HL-60/S4 treated with retinoic acid at 250 ng/mL for 4 days and 3 days (cell line): ENCODE data around the gene GPC4.

Source experiments
- in situ Hi-C: fragments of 300-500 bp; cut with MboI; formaldehyde crosslinking; loops from 2 replicates; pipeline ENCODE4 v1.7.0; 2022; ENCODE audit warnings: low sequenced_read_pairs

GPC4 gene

DNA sequence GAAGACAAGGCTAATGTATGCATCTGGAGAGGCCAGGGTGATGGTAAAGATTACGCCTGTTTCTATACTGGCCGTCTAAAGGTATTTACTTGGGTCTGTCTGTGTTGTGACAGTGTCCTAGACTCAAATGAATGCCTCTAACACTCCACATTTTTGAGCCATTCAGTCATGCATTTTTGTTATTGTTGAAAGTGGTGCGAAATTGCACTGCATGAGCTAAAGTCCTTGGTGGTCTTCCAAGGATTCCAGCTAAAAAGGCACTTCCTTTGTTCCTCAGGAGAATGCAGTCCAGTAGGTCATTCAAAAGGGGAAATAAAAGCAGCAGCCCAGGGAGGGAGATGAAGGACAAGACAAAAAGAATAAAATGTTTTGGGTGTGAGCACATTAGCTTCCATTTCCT is 3.0 kb downstream of the GPC4 start:
- in situ Hi-C loops = no loop called here

DNA sequence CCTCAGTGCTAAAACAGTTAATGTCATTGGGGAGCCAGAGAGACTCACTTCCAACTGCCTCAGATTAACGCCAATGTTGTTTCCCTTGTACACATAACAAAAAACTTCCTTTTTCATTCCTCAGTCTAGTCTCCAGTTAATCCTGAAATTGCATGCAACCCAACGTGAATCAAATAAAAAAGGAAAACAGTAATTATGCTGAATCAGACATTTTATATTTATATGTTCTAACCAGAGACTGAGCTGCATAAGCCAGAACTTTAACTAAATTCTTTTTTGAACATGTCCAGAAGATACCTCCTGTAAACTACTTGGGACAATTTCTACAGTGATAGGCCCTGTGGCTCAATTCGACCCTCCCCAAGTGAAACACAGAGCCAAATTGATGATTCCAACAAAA is 4.7 kb downstream of the GPC4 start:
- in situ Hi-C loops = no loop called here

DNA sequence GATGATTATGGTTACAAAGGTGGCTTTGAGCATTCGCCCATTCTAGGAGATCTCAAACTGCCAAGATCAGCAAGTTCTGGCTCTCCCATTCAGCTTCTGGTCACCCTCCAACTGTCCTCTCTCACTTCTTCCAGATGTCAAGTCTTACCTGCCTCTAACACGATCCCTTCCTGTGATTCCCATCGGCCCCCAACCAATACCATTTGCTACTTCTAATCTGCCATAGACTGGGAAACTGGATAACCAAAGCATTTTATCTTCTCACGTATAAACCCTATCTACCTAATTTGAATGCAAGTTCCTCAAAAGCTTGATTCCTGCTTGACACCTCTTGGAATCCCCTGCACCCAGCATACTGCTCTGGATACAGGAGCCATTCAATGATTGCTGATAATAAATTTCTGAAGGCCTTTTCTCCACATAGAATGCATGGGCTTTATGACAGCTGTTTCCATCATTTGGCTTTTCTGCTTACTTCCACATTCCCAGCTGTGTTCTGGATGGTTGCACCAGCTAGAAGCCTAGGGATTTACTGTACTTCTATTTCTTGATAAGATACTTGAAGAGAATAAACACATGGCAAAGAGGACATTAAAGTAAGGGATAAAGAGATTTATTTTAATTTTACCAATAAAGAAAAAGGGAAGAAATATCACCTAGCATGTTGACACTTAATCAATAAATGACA is 9.6 kb downstream of the GPC4 start:
- in situ Hi-C loops = no loop called here

DNA sequence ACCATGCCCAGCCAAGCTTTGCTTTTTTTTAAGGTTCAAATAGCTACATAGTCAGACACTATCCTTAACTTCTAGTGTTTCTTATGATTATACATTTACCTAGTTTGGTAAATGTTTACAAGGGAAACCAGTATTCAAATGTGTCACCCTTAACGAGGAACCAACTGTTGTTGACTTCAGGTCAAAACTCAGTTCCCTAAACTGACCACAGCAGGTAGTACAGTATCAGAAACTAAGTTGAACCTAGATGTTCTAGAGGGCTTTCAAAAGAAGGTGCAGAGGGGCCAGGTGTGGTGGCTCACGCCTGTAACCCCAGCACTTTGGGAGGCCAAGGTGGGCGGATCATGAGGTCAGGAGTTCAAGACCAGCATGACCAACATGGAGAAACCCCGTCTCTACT is 11.3 kb downstream of the GPC4 start:
- in situ Hi-C loops = no loop called here

DNA sequence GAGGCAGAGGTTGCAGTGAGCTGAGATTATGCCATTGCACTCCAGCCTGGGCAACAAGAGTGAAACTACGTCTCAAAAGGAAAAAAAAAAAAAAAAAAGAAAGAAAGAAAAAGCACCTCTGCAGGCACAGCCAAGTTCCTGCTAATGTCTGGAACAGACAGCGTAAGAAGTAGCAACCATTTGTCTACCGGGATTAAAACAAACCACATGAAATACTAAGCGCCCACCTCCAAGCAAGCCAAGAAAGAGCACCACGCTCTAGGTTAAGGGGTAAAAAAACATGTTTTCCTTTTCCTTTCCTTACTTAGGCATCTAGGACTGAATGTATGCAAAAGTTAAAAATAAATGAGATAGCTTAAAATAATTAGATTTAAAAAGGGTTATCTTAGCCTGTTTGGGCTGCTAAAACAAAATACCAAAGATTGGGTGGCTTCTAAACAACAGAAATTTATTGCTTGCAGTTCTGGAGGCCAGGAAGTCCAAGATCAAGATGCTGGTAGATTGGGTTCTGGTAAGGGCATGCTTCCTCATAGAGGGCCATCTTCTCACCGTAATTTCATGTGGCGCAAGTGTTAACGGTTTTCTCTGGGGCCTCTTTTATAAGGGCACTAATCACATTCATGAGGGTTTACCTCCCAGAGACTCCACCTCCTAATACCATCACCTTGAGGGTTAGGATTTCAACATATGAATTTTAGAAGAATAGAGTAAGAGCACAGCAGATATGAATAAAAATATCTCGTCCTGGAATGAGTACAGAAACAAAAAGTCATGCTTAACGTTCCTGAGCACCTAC is 12.3 kb downstream of the GPC4 start:
- in situ Hi-C loops = no loop called here

DNA sequence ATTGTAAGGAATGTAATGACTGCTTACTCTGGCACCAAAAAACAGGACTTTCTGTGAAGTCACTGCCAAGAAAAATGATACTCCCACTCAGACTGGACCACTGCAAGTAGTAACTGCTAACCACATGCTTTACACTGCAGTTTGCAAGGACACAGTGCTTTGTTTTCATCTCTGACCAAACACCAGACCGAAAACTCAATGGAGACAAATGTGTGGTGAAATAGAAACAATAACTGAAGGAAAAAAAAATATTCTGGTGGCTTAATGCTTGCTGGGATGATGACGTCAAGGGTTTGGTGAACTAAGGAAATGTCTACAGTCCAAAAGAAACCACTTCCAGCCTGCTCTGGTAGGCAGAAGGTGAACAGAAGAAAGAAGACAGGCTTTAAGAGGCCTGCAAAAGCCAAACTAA is 13.2 kb downstream of the GPC4 start:
- in situ Hi-C loops = no loop called here

DNA sequence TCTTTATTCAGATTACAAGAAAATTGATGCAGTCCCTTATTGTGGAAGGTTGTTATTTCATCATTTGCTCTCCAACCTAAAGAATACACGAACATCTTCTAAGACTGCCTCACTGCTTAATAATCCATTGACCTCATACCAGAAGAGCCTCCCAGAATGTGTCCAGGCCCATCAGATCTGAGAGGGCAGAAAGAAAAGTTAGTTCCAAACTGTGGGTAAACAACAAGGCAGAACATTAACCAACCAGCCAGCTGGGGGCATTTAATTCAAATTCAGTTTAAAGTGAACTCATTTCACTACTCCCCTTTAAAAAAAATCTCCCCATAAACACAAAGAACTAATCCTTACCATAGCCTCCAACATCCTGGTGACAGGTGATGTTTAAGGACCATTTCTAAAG is 13.8 kb downstream of the GPC4 start:
- in situ Hi-C loops = no loop called here

DNA sequence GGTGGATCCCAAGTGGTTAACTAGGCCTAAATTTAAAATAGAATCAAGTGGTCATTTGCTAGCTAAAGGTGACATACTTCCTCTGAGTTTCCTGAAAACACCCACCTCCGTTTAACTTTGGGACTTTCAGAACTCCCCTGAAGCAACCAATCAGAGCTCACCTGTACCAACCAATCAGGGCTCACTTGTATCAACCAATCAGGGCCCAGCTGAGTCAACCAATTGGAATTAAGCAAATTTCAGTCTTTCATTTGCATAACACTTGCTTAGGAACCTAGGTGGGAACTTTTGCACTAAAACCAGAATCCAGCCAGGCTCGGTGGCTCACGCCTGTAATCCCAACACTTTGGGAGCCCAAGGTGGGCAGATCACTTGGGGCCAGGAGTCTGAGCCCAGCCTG is 15.9 kb downstream of the GPC4 start:
- in situ Hi-C loops = no loop called here

DNA sequence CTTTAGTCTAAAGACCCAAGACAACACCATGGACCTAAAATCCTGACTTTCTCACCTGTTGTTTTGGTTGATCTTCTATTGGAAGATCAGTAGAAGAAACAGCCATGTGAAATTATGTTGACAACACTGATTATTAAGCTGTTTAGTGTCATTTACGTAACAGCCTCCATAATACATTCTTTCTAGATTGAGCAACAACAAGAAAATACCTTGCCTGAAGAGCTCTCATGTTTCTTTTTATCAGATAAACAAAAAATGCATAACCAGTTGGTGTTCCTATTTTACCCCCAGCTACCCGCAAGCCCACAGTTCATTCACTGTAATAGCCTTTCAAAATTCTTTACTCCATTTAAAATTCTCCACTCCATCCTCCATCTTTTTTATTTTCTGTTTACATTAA is 20.5 kb downstream of the GPC4 start:
- in situ Hi-C loops = no loop called here

DNA sequence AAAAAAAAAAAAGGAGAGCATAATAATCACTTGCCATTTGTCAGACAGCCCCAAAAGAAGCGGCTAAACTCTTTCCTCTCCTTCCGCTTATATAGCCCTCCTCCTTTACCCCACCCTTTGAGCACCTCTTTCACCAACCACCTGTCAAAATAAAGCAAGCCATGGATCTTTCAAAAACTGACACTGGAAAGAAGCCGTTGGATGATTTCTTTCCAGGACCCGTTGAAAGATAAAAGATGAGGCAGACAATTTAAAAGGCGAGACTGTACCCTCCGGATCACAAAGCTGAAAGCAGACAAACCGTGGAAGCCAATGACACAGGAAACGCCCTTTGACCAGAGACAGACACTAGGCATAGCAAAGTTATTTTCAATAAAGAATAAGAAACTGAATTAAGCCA is 22.6 kb downstream of the GPC4 start:
- in situ Hi-C loops = no loop called here

DNA sequence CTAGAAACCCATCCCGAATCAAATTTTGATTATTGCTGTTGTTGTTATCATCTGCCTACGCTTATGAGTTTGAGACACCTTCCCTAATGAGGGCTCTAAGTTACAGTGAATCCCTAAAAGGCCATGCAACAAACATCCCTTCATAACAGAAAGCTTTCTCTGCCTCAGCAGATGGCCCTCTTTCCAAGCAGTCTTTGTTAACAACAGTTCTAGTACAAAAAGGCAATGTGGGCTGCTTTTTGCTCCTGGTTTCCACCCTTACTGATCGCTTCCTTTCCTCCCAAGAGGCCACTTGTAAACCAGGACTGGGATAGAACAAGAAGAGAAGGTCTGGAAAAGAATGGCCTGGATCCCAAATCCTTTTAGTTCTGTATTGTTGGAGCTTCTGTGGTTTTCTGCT is 24.2 kb downstream of the GPC4 start:
- in situ Hi-C loops = no loop called here

DNA sequence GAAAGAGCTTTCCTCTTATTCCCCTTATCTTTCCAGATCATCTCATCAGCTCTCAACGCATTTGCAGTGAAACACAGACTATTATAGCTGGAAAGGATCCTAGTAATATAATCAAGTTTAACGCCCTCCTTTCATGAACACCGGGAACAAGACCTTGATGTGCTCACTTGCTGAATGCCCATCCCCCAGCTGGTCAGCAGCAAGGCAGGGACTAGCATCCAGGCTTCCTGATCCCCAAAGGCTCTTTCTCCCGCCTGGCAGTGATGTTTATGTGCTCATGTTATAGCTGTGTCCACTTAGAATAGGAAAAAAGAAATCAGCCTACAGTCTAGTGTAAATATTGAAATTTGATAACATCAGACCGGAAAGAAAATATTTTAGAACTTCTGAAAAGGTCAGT is 24.6 kb downstream of the GPC4 start:
- in situ Hi-C loops = no loop called here

DNA sequence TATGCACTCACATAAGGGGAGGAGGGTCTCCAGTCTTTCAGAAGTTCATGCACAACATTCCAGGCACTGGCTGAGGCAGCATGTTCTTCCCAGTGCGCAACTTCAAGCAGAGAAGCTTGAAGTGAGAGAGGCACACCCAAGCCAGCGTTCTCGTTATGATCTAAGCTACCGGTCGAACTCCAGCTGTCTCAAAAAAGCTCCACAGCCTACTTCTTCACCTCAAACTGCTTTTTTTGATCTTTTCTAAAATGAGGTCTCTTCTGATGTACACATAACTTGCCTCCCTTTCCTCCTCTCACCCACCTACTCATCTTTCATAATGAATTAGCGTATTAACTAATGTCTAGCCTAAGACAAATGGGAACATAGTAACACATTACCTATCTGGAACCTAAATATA is 25.3 kb downstream of the GPC4 start:
- in situ Hi-C loops = no loop called here

DNA sequence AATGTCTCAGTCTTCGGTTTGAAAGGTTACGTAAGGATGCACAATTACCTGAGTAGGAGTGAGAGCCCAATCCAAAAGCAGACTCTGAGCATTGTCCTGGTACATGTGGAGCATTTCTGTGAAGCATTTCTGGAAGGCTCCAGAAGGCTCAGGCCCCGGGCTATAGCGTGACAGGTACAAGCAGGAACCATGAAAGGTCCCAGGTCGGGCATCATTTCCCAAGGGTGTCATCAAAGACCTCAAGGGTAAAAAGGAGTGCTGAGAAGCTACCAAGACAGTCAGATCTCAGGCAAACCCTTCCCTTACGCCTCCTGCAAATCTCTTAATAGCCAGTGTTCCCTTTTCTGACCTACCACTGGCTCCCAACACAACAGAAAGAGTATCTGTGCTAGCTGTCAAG is 30.8 kb downstream of the GPC4 start:
- in situ Hi-C loops = no loop called here

DNA sequence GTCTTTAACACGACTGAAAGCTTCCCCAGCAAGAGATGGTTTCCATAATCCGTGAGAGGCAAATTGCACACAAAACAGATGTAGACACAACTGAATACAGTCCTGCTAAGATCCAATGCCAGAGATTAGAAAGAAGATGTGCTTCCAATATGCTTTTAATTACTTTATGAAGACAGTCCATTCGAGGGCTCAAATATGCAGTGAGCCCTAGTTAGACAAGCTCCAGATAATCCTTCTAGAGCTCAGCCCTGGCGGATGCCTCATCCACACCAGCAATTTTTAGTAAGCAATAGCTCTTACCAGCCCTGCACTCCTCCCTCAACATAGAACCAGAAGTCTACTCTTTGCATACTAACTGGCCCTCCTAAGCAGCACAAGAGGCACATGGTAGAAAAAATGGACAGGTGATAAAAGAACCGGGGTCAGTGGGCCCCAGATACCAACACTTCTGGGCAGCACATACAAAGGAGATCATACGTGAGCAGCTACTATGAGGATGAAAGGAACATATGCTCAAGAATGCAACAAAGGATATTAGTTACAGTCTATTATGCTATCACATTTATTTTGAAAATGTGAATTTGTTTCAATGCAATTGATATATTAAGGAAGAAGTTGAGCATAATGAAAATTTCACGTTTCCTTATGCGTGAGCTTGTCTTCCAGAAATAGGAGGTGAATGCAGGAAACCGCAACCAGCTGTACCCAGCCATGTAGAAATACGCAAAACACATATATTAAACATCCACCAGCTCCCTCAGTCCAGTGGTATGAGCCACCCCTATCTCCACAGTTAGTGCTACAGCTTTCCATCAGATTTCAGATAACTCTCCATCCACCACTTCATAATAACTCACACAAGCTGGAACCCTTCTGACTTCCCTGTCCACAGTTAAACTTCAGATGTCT is 34.3 kb downstream of the GPC4 start:
- in situ Hi-C loops = no loop called here

DNA sequence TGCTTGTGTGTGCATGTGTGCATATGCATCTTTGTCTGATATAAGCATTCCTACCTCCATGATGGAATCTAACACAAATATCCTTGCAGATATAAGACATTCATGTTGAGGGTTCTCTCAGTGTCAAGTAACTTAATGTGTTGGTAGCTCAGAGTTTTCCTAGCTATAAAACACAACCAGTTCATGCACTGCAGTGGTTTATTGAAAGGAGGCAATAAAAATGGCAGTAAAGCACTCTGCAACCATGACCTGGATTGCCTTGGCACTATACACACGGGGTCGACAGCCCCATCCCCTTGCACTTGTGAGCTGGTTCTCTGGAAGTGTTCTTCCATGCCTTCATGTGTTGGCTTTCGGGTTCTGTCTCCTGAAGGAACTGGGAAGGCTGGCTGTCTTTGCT is 38.9 kb downstream of the GPC4 start:
- in situ Hi-C loops = no loop called here

DNA sequence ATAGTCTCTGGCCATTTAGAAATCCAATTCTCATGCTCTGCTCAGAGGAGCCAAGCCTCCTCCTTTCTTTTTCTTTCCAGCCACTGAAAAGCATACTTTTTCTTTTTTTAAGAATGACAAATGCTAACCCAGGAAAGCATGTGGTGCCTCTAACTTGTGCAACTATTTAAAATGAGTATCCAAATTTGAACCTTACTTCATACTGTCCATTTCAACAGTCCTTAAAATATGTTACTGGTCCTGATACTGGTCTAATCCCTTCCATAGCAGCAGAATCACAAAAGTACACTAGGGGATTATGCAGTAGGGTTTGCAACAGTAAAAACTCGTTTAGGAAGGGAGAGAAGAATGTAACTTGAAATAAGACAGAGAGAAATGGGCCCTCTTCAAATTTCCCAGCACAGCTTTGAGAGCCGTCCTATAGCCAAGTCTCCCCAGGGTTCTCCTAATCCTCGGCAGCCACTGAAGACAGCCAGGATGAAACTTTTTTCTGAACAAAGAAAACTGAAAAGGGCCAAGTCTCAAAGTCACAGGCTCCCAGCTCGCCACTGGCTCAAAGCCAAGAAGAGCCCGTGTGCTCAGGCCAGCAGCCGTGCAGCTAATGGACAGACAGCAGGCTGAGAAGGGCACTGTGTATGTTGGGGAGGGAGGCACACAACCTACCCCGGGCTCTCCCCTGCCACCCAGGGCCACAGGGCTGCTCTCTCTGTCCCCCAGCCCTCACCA is 39.5 kb downstream of the GPC4 start:
- in situ Hi-C loops = no loop called here

DNA sequence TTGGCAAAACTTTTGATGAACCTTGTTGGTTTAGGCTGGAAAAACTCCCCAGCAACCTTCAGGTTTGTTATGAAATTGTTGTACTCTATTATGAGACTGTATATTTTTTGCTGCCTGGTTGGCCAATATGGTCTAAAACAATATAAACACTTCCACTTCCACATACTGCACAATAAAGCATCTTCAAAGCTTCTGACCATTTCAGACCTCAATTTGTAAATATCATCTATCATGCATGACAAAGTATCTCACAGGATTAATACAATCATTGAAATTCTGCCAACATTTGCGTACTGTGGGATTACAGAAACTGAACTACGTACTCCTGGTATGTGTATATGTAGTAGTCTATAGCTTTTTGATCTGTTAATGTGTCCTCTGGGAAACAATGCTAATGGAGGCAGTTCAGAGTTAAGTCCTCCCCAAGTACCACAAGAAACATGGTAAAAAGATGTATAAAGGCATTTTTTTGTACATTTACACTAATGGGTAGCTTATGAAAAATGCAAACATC is 40.4 kb downstream of the GPC4 start:
- in situ Hi-C loops = no loop called here

DNA sequence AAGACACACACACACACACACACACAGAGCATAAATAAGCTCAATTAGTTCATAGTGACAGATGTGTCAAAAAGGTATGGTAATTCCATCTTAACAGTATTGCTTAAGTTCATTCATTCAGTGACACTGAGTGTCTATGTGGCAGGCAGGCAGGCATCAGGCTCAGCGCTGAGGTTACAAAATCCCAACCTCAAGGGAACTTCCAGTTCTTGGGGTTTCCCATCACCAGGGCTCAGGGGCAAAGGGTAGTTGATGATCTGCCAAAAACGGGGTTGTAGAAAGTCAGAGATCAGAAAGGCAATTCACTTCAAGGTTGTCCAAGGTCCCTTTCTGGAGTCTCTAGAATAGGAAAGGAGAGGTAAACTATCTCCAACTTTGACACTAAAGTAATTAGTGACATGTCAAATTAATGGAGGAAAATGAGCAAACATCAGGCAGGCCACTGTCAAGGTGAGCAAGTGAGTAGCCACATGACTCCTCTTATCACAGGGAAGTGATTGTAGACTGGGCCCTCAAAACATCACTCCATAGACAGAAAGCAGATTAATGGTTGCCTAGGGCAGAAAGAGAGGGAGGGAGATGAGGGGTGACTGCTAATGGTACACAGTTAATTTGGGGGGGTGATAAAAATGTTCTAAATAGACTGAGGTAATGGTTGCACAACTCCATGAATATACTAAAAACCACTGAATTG is 41.8 kb downstream of the GPC4 start:
- in situ Hi-C loops = no loop called here

DNA sequence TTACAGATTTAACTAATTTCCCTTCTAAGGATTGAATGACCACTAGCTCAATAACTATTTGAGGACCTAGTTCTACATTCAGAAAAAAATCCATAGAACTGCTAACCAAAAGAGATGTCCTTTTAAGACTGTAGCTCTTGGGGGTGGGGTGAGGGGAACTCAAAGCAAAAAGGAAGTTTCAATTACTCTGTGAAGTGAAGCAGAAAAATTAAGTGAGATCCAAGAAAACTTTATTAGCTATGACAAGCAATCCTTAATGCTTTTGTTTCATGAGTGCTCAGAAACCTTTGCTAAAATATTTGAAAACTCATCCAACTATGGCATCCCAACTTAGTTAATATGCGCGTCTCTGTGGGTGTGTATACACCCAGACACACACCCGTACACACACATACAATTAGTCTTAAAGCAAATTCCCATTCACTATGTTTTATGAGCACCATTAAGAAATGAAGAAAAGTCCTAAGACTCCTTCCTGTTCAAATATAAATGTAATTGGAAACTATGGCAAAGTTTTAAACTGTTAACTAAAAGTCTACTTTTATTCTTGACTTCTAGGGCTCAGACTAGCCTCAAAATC is 44.5 kb downstream of the GPC4 start:
- in situ Hi-C loops = no loop called here
